Endodermal cell (in vitro differentiated cells): Measurements from ENCODE around the gene FBXL13. TPM values are rescaled to one million over a fixed set of nuclear protein-coding genes. Genes with fewer than 3 reads are reported as not detected.

Experiments
- DNase-seq: peaks from one replicate; pipeline ENCODE4 v3.0.0-alpha.2; 2017
- H3K27ac ChIP-seq: 2 replicates; pipeline ENCODE4 v1.5.1; 2013; ENCODE audit warnings: mild to moderate bottlenecking, low read depth, low read length, moderate library complexity
- H3K27me3 ChIP-seq: 2 replicates; pipeline ENCODE4 v1.6.1; 2013; ENCODE audit warnings: mild to moderate bottlenecking, low read length, moderate library complexity; ENCODE audit not compliant: insufficient read depth, control insufficient read depth, poor library complexity, severe bottlenecking
- H3K36me3 ChIP-seq: 2 replicates; pipeline ENCODE4 v1.7.0; 2013; ENCODE audit warnings: mild to moderate bottlenecking, low read length, moderate library complexity; ENCODE audit not compliant: control insufficient read depth, insufficient read depth
- H3K4me1 ChIP-seq: one replicate; pipeline ENCODE4 v1.7.0; 2013; ENCODE audit warnings: low read length; ENCODE audit not compliant: control insufficient read depth, insufficient read depth
- H3K4me3 ChIP-seq: 2 replicates; pipeline ENCODE4 v1.5.1; 2013; ENCODE audit warnings: mild to moderate bottlenecking, low read length, moderate library complexity
- H3K9ac ChIP-seq: 2 replicates; pipeline ENCODE4 v1.6.1; 2013; ENCODE audit warnings: mild to moderate bottlenecking, low read length, moderate library complexity; ENCODE audit not compliant: poor library complexity, severe bottlenecking; ENCODE audit errors: extremely low read depth
- H3K9me3 ChIP-seq: 2 replicates; pipeline ENCODE4 v1.6.1; 2013; ENCODE audit warnings: mild to moderate bottlenecking, low read length, moderate library complexity; ENCODE audit not compliant: control insufficient read depth
- H3K27ac Mint-ChIP-seq: 2 replicates; pipeline ENCODE4 v1.8.0; 2020; ENCODE audit warnings: mixed read lengths
- H3K27me3 Mint-ChIP-seq: 2 replicates; pipeline ENCODE4 v1.8.0; 2021; ENCODE audit warnings: mild to moderate bottlenecking, mixed read lengths; ENCODE audit not compliant: insufficient read depth
- H3K36me3 Mint-ChIP-seq: 2 replicates; pipeline ENCODE4 v1.8.0; 2020; ENCODE audit warnings: low read depth, mixed read lengths
- H3K4me1 Mint-ChIP-seq: 2 replicates; pipeline ENCODE4 v1.8.0; 2020; ENCODE audit warnings: mixed read lengths
- H3K4me3 Mint-ChIP-seq: 2 replicates; pipeline ENCODE4 v1.8.0; 2020; ENCODE audit warnings: mild to moderate bottlenecking, moderate library complexity, mixed read lengths
- H3K9me3 Mint-ChIP-seq: 2 replicates; pipeline ENCODE4 v1.8.0; 2020; ENCODE audit warnings: mild to moderate bottlenecking, mixed read lengths
- WGBS, 2 experiments: methylation state at CpG; one replicate each; pipeline versions ENCODE4 v1.1.5 to v1.1.7; 2013; ENCODE audit warnings: missing lambda C conversion rate in 2 of 2, mixed read lengths in 1 of 2; ENCODE audit not compliant: insufficient coverage in 1 of 2, insufficient read length in 1 of 2; 5-methylcytosine and 5-hydroxymethylcytosine counted together
- long read RNA-seq, 4 experiments: library from polyadenylated mRNA in 2 of 4; library from RNA in 1 of 4; library from capped mRNA in 1 of 4; stranded (forward) in 3 of 4; unstranded in 1 of 4; transcript quantifications; one replicate each; pipeline ENCODE4 v2.0.0, GENCODE V29; 2020 to 2021; ENCODE audit warnings: inconsistent platforms in 1 of 4
- polyA plus RNA-seq, 2 experiments: library from polyadenylated mRNA; stranded (reverse); fragments of 50-300 nt; gene quantifications; one replicate each; pipeline ENCODE4 v1.2.3, GENCODE V29; 2013
- total RNA-seq, 2 donors: library from RNA; stranded (reverse); fragmentation: NEBNext Ultra II Directional in 1 of 2; extraction: Animal tissue kit (Norgen Biotek cat#: 25700) in 1 of 2; gene quantifications; 2 replicates in 1 of 2; 3 replicates in 1 of 2; pipeline ENCODE4 v1.2.1, GENCODE V29; 2021
- TF ChIP-seq, protein P1 (sequence below): fragments of 200-600 bp; sonication (generic); conservative IDR thresholded peaks from 2 replicates; pipeline ENCODE4 v1.5.0; 2021; ENCODE audit warnings: antibody characterized with exemption, mild to moderate bottlenecking

FBXL13 gene
- 1 to 10 TPM; 2.1 to 2.7 TPM for total RNA-seq
- polyA plus RNA-seq (2013, experiment 1 of 2) = 1.5 TPM
- 1.4 TPM for polyA plus RNA-seq (2013, experiment 2 of 2)
- long read RNA-seq, experiment 1 = 0 reads
- long read RNA-seq, experiment 2, partial matches to known transcripts = 0 of 2 reads
- long read RNA-seq, experiment 2, other reads (novel, unspliced or antisense) = 2 of 2 reads
- long read RNA-seq, experiment 3, partial matches to known transcripts = 0 of 3 reads
- long read RNA-seq, experiment 3, other reads (novel, unspliced or antisense) = 3 of 3 reads
- long read RNA-seq, experiment 4 = 0 reads

DNA sequence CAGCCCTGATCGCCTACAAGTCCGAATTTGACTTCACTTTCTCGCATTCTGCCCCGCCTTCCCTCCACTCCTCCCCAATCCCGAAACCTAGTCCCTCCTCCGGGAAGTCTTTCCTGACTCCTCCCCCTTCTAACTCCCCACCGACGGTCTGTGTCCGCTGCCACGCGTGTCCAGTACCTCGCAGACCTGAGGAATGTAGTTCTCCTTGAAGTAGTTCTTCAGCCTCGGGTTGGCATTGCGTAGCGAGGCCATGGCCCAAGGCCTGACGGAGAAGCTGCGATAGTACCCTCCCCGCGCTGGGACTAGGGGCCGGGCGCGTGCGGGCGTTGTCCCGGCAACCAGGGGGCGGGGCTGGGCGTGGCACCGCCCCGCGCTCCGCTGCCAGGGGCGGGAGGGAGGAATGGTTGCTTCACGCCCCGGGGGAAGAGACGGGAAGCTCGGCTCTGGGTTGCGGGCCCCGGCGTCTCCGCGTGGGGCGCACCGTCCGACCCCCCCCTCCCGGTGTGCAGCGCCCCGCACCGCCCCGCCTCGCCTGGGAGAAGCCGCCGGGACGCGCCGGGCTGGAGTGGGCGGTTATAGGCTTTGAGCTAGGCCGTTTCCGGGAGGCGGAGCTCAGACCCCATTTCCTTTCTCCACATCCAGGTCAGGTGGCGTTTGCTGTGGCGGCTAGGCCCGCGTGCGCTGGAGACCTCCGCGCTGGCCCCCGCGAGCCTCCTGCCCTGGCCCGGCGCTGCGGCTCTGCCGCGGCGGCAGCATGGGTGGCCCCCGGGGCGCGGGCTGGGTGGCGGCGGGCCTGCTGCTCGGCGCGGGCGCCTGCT lies at the start of gene FBXL13, which contains the start of gene ARMC10:
FBXL13 (minus strand) TSS at position 278 of the 818 bp plus-strand sequence.
ARMC10 (plus strand) TSS at position 622 of the 818 bp plus-strand sequence; CDS start at position 755, 133 bp downstream.
- peaks cover under 1% of the 10 kb centered on the region for H3K36me3 ChIP-seq
- Mint-ChIP-seq H3K27me3 (no peaks in the 10 kb centered on the region), H3K9me3 (peaks cover 5% of the 10 kb centered on the region), H3K36me3 (peaks cover 11% of the 10 kb centered on the region), H3K4me1 (peaks cover 10% of the 10 kb centered on the region), H3K27ac (peak within 1 kb of the TSS; percentile 95), H3K4me3 (peak within 1 kb of the TSS; percentile 72)
- H3K4me1 ChIP-seq = no peaks in the 10 kb centered on the region
- no peaks in the 10 kb centered on the region for H3K27me3 ChIP-seq
- peak; percentile 95 for DNase-seq
- WGBS, 2 experiments = 1 to 10% methylated on average over 20 to 83 of the region's 83 CpGs
- TF ChIP-seq, protein P1, sequence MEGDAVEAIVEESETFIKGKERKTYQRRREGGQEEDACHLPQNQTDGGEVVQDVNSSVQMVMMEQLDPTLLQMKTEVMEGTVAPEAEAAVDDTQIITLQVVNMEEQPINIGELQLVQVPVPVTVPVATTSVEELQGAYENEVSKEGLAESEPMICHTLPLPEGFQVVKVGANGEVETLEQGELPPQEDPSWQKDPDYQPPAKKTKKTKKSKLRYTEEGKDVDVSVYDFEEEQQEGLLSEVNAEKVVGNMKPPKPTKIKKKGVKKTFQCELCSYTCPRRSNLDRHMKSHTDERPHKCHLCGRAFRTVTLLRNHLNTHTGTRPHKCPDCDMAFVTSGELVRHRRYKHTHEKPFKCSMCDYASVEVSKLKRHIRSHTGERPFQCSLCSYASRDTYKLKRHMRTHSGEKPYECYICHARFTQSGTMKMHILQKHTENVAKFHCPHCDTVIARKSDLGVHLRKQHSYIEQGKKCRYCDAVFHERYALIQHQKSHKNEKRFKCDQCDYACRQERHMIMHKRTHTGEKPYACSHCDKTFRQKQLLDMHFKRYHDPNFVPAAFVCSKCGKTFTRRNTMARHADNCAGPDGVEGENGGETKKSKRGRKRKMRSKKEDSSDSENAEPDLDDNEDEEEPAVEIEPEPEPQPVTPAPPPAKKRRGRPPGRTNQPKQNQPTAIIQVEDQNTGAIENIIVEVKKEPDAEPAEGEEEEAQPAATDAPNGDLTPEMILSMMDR = peak; percentile 41
- peaks cover 8% of the 10 kb centered on the region for H3K9me3 ChIP-seq
- peak within 1 kb of the TSS; percentile 89 for H3K4me3 ChIP-seq
- peak within 1 kb of the TSS; percentile 73 for H3K9ac ChIP-seq
- peak within 1 kb of the TSS; percentile 81 for H3K27ac ChIP-seq

- H3K9me3 ChIP-seq = no peaks in the 10 kb centered on the region
- no peak overlapping the region for H3K27ac ChIP-seq
- Mint-ChIP-seq H3K4me3 (no peak overlapping the region), H3K27me3 (no peaks in the 10 kb centered on the region), H3K4me1 (no peaks in the 10 kb centered on the region), H3K27ac (no peak overlapping the region), H3K36me3 (peaks cover 40% of the 10 kb centered on the region), H3K9me3 (no peaks in the 10 kb centered on the region)
- H3K4me3 ChIP-seq = no peak overlapping the region
- DNase-seq = no peak
- TF ChIP-seq, protein P1 = no peak
- no peaks in the 10 kb centered on the region for H3K27me3 ChIP-seq
- 45 to 100% methylated on average over 1 to 2 of the region's 3 CpGs for WGBS, 2 experiments
- no peaks in the 10 kb centered on the region for H3K4me1 ChIP-seq
- peaks cover 16% of the 10 kb centered on the region for H3K36me3 ChIP-seq
- H3K9ac ChIP-seq = no peak overlapping the region
Observed at GRCh38 chr7:103123529-103123928, 48.9 kb upstream of the FBXL13 start.

DNA sequence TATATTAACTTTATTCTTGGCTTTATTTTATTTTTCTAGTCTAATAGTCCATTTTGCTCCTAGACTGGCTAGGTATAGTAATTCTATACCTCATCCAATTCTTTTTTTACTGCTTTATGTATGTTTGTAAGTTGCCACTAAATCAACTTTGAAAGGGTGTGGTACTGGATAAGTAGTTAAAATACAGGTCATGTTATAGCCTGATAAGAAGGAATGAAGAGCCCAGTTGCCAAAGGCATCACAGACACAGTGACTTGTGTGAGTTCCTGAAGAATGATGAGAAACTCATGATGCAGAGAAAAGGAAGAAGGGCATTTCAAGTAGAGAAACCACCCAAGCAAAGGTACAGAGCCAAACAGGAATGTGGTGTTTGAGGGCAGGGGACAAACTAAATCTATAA lies 47.0 kb upstream of the FBXL13 start:
- H3K9ac ChIP-seq = no peak overlapping the region
- no peak overlapping the region for H3K27ac Mint-ChIP-seq
- DNase-seq = no peak
- H3K4me1 ChIP-seq = no peaks in the 10 kb centered on the region
- H3K27ac ChIP-seq = no peak overlapping the region
- peaks cover 23% of the 10 kb centered on the region for H3K36me3 Mint-ChIP-seq
- H3K4me1 Mint-ChIP-seq = no peaks in the 10 kb centered on the region
- no peaks in the 10 kb centered on the region for H3K9me3 Mint-ChIP-seq
- H3K4me3 Mint-ChIP-seq = no peak overlapping the region
- H3K4me3 ChIP-seq = no peak overlapping the region
- TF ChIP-seq, protein P1 = no peak
- peaks cover 8% of the 10 kb centered on the region for H3K36me3 ChIP-seq
- H3K9me3 ChIP-seq = no peaks in the 10 kb centered on the region
- H3K27me3 ChIP-seq = no peaks in the 10 kb centered on the region
- H3K27me3 Mint-ChIP-seq = no peaks in the 10 kb centered on the region
